Naive thymus-derived CD4-positive, alpha-beta T cell (primary cell): ENCODE data around the gene REM1. TPM values are rescaled to one million over a fixed set of nuclear protein-coding genes. Genes with fewer than 3 reads are reported as not detected.
A peak's percentile ranks its signal among the peaks of the same experiment; 100 is the strongest.
"Not testable (repeated sequence)": the region's sequence is repeated elsewhere in the genome, so short reads cannot be mapped to it uniquely, and the experiment has no call there.

Experiments
- ATAC-seq: fragments of 150-1000 bp; cut with Tn5 transposase; 2 replicates; pipeline ENCODE4 v1.10.0; 2021; ENCODE audit warnings: mild to moderate bottlenecking, moderate library complexity
- CTCF ChIA-PET: fragments of 350-600 bp; sonication (Branson Sonifier 250); formaldehyde crosslinking; loops from one replicate; lab custom pipeline; 2021; ENCODE audit warnings: antibody characterized with exemption; lab: Charles Lee
- POLR2A ChIA-PET: fragments of 350-600 bp; sonication (Branson Sonifier 250); formaldehyde crosslinking; loops from one replicate; lab custom pipeline; 2021; ENCODE audit warnings: antibody characterized with exemption, inconsistent platforms; lab: Charles Lee
- DNase-seq, 9 donors: peaks; one replicate each; pipeline versions ENCODE4 v3.0.0 to v3.0.0-alpha.2; 2020 to 2022; ENCODE audit warnings: mixed read lengths in 1 of 9
- H3K27ac ChIP-seq: one replicate; pipeline ENCODE4 v1.7.0; 2013; ENCODE audit warnings: mild to moderate bottlenecking, low read depth, low read length, moderate library complexity
- H3K27me3 ChIP-seq, 2 donors: one replicate each; pipeline ENCODE4 v1.7.0; 2013; ENCODE audit warnings: low read length in 2 of 2, mild to moderate bottlenecking in 2 of 2, moderate library complexity in 2 of 2; ENCODE audit not compliant: control insufficient read depth in 2 of 2, insufficient read depth in 2 of 2
- H3K36me3 ChIP-seq, 3 experiments: 1 replicate in 2 of 3; 2 replicates in 1 of 3; pipeline ENCODE4 v1.7.0; 2013; ENCODE audit warnings: low read length in 3 of 3, mild to moderate bottlenecking in 3 of 3, moderate library complexity in 1 of 3; ENCODE audit not compliant: insufficient read depth in 3 of 3, control insufficient read depth in 2 of 3
- H3K4me1 ChIP-seq, 2 donors: one replicate each; pipeline ENCODE4 v1.7.0; 2013; ENCODE audit warnings: low read length in 2 of 2, mild to moderate bottlenecking in 2 of 2, moderate library complexity in 1 of 2; ENCODE audit not compliant: control insufficient read depth in 2 of 2, insufficient read depth in 2 of 2
- H3K4me3 ChIP-seq: 2 replicates; pipeline ENCODE4 v1.7.0; 2013; ENCODE audit warnings: mild to moderate bottlenecking, low read length
- H3K9me3 ChIP-seq, 3 experiments: 1 replicate in 2 of 3; 2 replicates in 1 of 3; pipeline ENCODE4 v1.7.0; 2013; ENCODE audit warnings: low read length in 3 of 3; ENCODE audit not compliant: control insufficient read depth in 2 of 3
- H3K27ac Mint-ChIP-seq, 9 donors: one replicate each; pipeline ENCODE4 v1.8.0; 2020 to 2022; ENCODE audit warnings: mixed read lengths in 9 of 9, mild to moderate bottlenecking in 8 of 9, moderate library complexity in 5 of 9, inconsistent platforms in 2 of 9
- H3K27me3 Mint-ChIP-seq, 5 donors: one replicate each; pipeline ENCODE4 v1.8.0; 2021 to 2022; ENCODE audit warnings: mixed read lengths in 5 of 5, mild to moderate bottlenecking in 1 of 5
- H3K36me3 Mint-ChIP-seq, 5 donors: one replicate each; pipeline ENCODE4 v1.8.0; 2020 to 2022; ENCODE audit warnings: mixed read lengths in 5 of 5, mild to moderate bottlenecking in 3 of 5, inconsistent platforms in 1 of 5
- H3K4me1 Mint-ChIP-seq, 7 donors: one replicate each; pipeline ENCODE4 v1.8.0; 2020 to 2022; ENCODE audit warnings: mixed read lengths in 7 of 7, mild to moderate bottlenecking in 3 of 7, inconsistent platforms in 1 of 7
- H3K4me3 Mint-ChIP-seq, 10 donors: one replicate each; pipeline ENCODE4 v1.8.0; 2020 to 2022; ENCODE audit warnings: mild to moderate bottlenecking in 10 of 10, mixed read lengths in 10 of 10, moderate library complexity in 6 of 10, inconsistent platforms in 2 of 10
- H3K9me3 Mint-ChIP-seq, 11 donors: one replicate each; pipeline ENCODE4 v1.8.0; 2020 to 2022; ENCODE audit warnings: mixed read lengths in 11 of 11, mild to moderate bottlenecking in 4 of 11, inconsistent platforms in 1 of 11, moderate library complexity in 1 of 11
- intact Hi-C, 2 donors: fragments of 100-400 bp; cut with micrococcal nuclease; formaldehyde crosslinking; loops; one replicate each; pipeline ENCODE4 v1.15.1; 2023
- polyA plus RNA-seq, 2 donors: library from polyadenylated mRNA; unstranded; fragments of 300-500 nt; fragmentation: Illumina TruSeq; gene quantifications; one replicate each; pipeline ENCODE4 v1.2.3, GENCODE V29; 2021
- total RNA-seq, 6 experiments: library from RNA in 5 of 6; stranded (reverse) in 5 of 6; gene quantifications; 1 replicate in 5 of 6; 2 replicates in 1 of 6; pipeline ENCODE4 v1.2.3 and lab custom pipeline; 2021 to 2026

REM1 gene
- not detected for total RNA-seq
- not detected for polyA plus RNA-seq
- not detected for total RNA-seq (lab: John Stamatoyannopoulos, UW)

DNA sequence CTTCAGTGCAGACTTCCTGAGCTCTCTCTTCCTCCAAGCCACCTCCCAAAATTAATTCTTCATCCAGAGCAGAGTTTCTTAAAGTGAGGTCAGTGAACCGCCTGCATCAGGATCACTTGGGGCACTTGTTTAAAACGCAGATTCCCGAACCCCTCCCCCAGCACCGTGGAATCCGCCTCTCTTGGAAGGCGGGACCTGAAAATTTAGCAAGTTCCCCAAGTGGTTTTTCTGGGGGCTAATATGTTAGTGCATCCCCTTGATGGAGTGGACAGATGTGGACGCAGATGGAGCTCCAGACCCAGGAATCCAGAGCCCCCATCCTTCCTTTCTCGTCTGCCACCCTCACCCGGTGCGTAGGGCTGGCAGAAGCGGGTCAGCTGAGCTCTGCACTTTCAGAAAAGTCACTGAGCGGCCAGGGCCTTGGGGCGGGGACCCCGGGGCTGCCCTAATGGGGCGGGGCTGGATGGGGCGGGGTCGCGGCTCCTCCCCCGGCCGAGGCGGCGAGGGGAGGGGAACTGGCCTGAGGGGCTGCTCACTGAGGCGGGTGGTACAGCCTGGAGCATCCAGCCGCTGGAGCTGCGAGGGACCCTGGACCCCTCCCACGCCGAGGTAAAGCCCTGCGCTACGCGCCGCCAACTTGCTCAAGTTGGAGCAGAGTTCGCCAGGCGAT is at the start of gene REM1, which contains the start of gene DEFB124:
REM1 (plus strand) TSS at position 531 of the 670 bp plus-strand sequence. CDS start 1,158 bp downstream, outside the sequence.
DEFB124 (minus strand) TSS at position 370 of the 670 bp plus-strand sequence. CDS start 2,114 bp downstream, outside the sequence.
- Histone ChIP-seq H3K4me3 (no peak within 1 kb of the TSS), H3K9me3 (no peaks in the 10 kb centered on the region), H3K27me3 (peaks cover 0 to 5% of the 10 kb centered on the region in 2 donors), H3K27ac (no peak within 1 kb of the TSS), H3K4me1 (no peaks in the 10 kb centered on the region), H3K36me3 (no peaks in the 10 kb centered on the region)
- ATAC-seq, result peak; percentile 46
- ChIA-PET POLR2A (no interaction called here), CTCF (no interaction called here)
- Mint-ChIP-seq H3K36me3 (peaks cover 0 to 6% (median 4%) of the 10 kb centered on the region in 5 donors), H3K4me1 (peaks cover 0 to 13% (median 3%) of the 10 kb centered on the region in 7 donors), H3K9me3 (peaks cover 0 to 11% (median 4%) of the 10 kb centered on the region in 11 donors), H3K27ac (no peak within 1 kb of the TSS), H3K27me3 (peaks cover 36 to 57% (median 51%) of the 10 kb centered on the region in 5 donors), H3K4me3 (peak within 1 kb of the TSS in 3 of 10 donors; percentile 18 to 45 (median 25))
- DNase-seq, result no peak
- intact Hi-C loops, result no loop called here

DNA sequence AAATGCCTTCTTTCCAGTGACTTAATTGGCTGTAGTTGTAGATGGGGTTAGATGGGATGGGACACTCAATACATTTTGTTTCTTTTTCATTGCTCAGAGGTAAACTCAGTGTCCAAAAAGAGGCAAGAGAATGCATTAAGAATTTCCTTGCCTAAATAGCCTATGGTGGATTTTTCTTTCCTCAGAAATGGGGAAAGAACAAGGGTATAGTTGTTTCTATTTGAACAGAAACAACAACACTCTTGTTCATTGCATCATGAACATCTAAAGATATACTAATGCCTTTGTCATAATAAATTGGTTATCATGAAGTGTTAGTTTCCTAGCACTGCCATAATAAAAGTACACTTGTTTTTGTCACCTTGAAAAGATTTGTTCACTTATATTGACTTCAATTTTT is 49.3 kb upstream of the REM1 start:
- ATAC-seq (no peak), DNase-seq (no peak)
- Mint-ChIP-seq H3K27ac (no peak overlapping the region), H3K36me3 (no peaks in the 10 kb centered on the region), H3K9me3 (peaks cover 0 to 13% (median 6%) of the 10 kb centered on the region in 11 donors), H3K27me3 (peaks cover 0 to 24% (median 9%) of the 10 kb centered on the region in 5 donors), H3K4me3 (no peak overlapping the region), H3K4me1 (no peaks in the 10 kb centered on the region)
- Histone ChIP-seq H3K4me1 (no peaks in the 10 kb centered on the region), H3K27ac (no peak overlapping the region), H3K9me3 (no peaks in the 10 kb centered on the region), H3K36me3 (no peaks in the 10 kb centered on the region), H3K4me3 (no peak overlapping the region), H3K27me3 (no peaks in the 10 kb centered on the region)
- ChIA-PET CTCF (no interaction called here), POLR2A (no interaction called here)
- intact Hi-C loops, result no loop called here

DNA sequence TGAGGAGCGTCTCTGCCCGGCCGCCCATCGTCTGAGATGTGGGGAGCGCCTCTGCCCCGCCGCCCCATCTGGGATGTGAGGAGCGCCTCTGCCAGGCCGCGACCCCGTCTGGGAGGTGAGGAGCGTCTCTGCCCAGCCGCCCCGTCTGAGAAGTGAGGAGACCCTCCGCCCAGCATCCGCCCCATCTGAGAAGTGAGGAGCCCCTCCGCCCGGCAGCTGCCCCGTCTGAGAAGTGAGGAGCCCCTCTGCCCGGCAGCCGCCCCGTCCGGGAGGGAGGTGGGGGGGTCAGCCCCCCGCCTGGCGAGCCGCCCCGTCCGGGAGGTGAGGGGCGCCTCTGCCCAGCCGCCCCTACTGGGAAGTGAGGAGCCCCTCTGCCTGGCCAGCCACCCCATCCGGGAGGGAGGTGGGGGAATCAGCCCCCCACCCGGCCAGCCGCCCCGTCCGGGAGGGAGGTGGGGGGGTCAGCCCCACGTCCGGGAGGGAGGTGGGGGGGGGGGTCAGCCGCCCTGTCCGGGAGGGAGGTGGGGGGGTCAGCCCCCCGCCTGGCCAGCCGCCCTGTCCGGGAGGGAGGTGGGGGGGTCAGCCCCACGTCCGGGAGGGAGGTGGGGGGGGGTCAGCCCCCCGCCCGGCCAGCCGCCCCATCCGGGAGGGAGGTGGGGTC is 48.1 kb upstream of the REM1 start:
- H3K4me1 Mint-ChIP-seq, POLR2A ChIA-PET, DNase-seq, CTCF ChIA-PET, H3K27ac ChIP-seq, H3K27ac Mint-ChIP-seq, H3K36me3 ChIP-seq, H3K9me3 ChIP-seq, H3K27me3 ChIP-seq, H3K4me1 ChIP-seq, H3K4me3 Mint-ChIP-seq, intact Hi-C loops, ATAC-seq, H3K4me3 ChIP-seq, H3K36me3 Mint-ChIP-seq: not testable (repeated sequence)
- Mint-ChIP-seq H3K27me3 (peaks cover 0 to 32% (median 11%) of the 10 kb centered on the region in 5 donors), H3K9me3 (peaks cover 0 to 13% (median 6%) of the 10 kb centered on the region in 11 donors)

DNA sequence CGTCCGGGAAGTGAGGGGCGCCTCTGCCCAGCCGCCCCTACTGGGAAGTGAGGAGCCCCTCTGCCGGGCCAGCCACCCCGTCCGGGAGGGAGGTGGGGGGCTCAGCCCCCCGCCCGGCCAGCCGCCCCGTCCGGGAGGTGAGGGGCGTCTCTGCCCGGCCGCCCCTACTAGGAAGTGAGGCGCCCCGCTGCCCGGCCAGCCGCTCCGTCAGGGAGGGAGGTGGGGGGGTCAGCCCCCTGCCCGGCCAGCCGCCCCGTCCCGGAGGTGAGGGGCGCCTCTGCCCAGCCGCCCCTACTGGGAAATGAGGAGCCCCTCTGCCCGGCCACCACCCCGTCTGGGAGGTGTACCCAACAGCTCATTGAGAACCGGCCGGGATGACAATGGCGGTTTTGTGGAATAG is 47.5 kb upstream of the REM1 start:
- not testable (repeated sequence) for DNase-seq

GRCh38 chr20:31430568-31431115 is 44.4 kb upstream of the REM1 start:
- CTCF ChIA-PET, result no interaction called here
- Mint-ChIP-seq H3K4me1 (no peaks in the 10 kb centered on the region), H3K9me3 (peaks cover 0 to 9% (median 2%) of the 10 kb centered on the region in 11 donors), H3K36me3 (no peaks in the 10 kb centered on the region), H3K27ac (no peak overlapping the region), H3K4me3 (no peak overlapping the region), H3K27me3 (peaks cover 4 to 48% (median 21%) of the 10 kb centered on the region in 5 donors)
- Histone ChIP-seq H3K36me3 (no peaks in the 10 kb centered on the region), H3K27ac (no peak overlapping the region), H3K4me1 (no peaks in the 10 kb centered on the region), H3K9me3 (no peaks in the 10 kb centered on the region), H3K27me3 (no peaks in the 10 kb centered on the region), H3K4me3 (no peak overlapping the region)
- ATAC-seq, result no peak
- POLR2A ChIA-PET, result no interaction called here
- DNase-seq, result no peak
- intact Hi-C loops, result no loop called here

More for the DNA sequence above, 47.5 kb upstream of the REM1 start:
- H3K27ac Mint-ChIP-seq, H3K4me1 ChIP-seq, CTCF ChIA-PET, H3K4me3 ChIP-seq, H3K36me3 ChIP-seq, H3K9me3 ChIP-seq, H3K4me3 Mint-ChIP-seq, POLR2A ChIA-PET, ATAC-seq, H3K27me3 ChIP-seq, H3K27ac ChIP-seq, H3K4me1 Mint-ChIP-seq, intact Hi-C loops, H3K36me3 Mint-ChIP-seq: not testable (repeated sequence)
- H3K9me3 Mint-ChIP-seq, result peaks cover 0 to 13% (median 6%) of the 10 kb centered on the region in 11 donors
- peaks cover 0 to 38% (median 16%) of the 10 kb centered on the region in 5 donors for H3K27me3 Mint-ChIP-seq

- intact Hi-C loops, result no loop called here
- Mint-ChIP-seq H3K4me1 (peaks cover 0 to 4% (median 0%) of the 10 kb centered on the region in 7 donors), H3K27ac (no peak within 1 kb of the TSS), H3K4me3 (no peak within 1 kb of the TSS), H3K36me3 (no peaks in the 10 kb centered on the region), H3K9me3 (peaks cover 0 to 2% (median 0%) of the 10 kb centered on the region in 11 donors), H3K27me3 (peaks cover 0 to 18% (median 13%) of the 10 kb centered on the region in 5 donors)
- ATAC-seq (no peak), DNase-seq (no peak)
- H3K4me3 ChIP-seq, result no peak within 1 kb of the TSS
- no peak within 1 kb of the TSS for H3K27ac ChIP-seq
- no peaks in the 10 kb centered on the region for H3K27me3 ChIP-seq
- ChIA-PET POLR2A (no interaction called here), CTCF (no interaction called here)
- no peaks in the 10 kb centered on the region for H3K4me1 ChIP-seq
- no peaks in the 10 kb centered on the region for H3K9me3 ChIP-seq
- no peaks in the 10 kb centered on the region for H3K36me3 ChIP-seq
Measured at GRCh38 chr20:31440012-31440659, 35.0 kb upstream of the REM1 start, which contains the start of gene DEFB123. TSS of gene DEFB123 (plus strand) at chr20:31440632. CDS start at chr20:31440699, 67 bp downstream.
